NAMALWA (cell line): ENCODE data around the gene WDR26.
"Not testable (repeated sequence)": the region's sequence is repeated elsewhere in the genome, so short reads cannot be mapped to it uniquely, and the experiment has no call there.

ENCODE experiments used
- DNase-seq: peaks from one replicate; pipeline ENCODE4 v3.0.0-alpha.2; 2015; ENCODE audit warnings: low spot score

The WDR26 gene

DNA sequence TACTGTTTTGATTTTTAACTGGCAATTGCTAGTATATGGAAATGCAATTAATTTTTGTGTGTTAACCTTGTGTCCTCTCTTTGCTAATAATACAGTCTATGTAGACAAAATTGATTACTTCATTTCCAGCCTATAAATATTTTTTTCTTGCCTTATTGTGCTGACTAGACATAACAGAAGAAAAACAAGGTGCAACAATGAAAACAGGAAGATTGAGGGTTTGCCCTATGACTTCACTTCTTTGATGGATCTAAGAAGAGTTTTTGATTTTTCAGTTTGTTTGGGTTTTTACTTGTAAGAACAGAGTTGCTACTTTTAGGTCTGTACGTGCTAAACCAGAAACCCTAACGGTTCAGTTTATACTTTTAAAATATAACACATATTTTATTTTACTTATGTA, 86.5 kb downstream of the WDR26 start:
- no peak for DNase-seq

- DNase-seq: no peak
Observed at GRCh38 chr1:224343679-224344078, 90.9 kb downstream of the WDR26 start.

- not testable (repeated sequence) for DNase-seq
Observed at GRCh38 chr1:224340453-224341384, 93.9 kb downstream of the WDR26 start.

DNA sequence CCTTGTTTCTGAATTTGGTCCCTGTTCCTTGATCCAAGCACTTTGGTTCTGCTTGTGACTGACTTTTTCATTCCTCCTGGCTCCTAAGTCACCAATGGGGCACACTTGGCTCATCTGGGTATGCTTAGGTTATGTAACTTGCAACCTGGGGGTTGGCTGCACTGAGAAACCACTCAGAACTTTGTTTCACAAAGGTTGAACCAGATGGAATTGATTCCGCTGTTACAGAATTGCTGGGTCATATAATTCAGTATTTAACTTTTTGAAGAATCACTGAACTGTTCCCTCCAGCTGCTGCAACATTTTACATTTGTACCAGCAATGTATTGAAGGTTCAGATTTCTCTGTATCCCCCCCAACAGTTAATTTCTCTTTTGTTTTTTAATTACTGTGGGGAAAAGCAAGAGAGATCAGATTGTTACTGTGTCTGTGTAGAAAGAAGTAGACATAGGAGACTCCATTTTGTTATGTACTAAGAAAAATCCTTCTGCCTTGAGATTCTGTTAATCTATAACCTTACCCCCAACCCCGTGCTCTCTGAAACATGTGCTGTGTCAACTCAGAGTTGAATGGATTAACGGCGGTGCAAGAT, 95.1 kb downstream of the WDR26 start:
- no peak for DNase-seq

GRCh38 chr1:224338150-224338838, 96.3 kb downstream of the WDR26 start:
- no peak for DNase-seq
